ENCODE data around the gene NEK9. TPM values are rescaled to one million over a fixed set of nuclear protein-coding genes. Genes with fewer than 3 reads are reported as not detected.
"Not testable (repeated sequence)": the region's sequence is repeated elsewhere in the genome, so short reads cannot be mapped to it uniquely, and the experiment has no call there.

Gene NEK9
- total RNA-seq, 3 donors from 2014 or later: 52.1 to 79.2 (median 71.8) TPM

GRCh38 chr14:75155169-75155568 is 28.3 kb upstream of the NEK9 start:
- no peak for DNase-seq (ENCODE audit: low spot score in 2 of 2)
- Histone ChIP-seq H3K4me3 (no peak overlapping the region), H3K4me1 (no peaks in the 10 kb centered on the region), H3K36me3 (no peaks in the 10 kb centered on the region), H3K27ac (peak overlapping the region in 1 of 2 donors; percentile 9), H3K9me3 (no peaks in the 10 kb centered on the region), H3K27me3 (no peaks in the 10 kb centered on the region)
- no peak for TF ChIP-seq CTCF (IDR thresholded peaks at IDR 0.05)
- TF ChIP-seq POLR2AphosphoS5 (IDR thresholded peaks at IDR 0.05): no peak
- TF ChIP-seq POLR2A (IDR thresholded peaks at IDR 0.05): no peak
- intact Hi-C loops (cut with DNase I; ENCODE audit: low total_unique reads): no loop called here

DNA sequence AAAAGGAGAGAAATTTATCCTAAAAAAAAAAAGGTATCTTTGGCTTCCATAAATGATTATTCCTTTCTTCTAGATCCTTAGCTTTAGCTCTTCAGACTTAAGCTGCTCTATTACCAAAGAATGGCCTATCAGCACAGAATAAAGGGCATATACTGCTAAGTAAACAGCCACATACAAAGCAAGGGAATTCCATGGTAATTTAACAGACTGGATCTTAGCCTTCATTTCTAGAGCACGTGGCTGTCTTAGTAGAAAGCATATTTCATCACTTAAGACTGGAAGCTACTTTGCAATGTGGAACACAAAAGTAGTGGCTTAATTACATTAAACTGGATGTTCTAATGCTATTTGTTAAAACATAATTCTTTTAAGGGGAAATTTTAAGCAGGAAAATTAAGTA is 26.4 kb upstream of the NEK9 start:
- H3K27ac ChIP-seq: no peak overlapping the region
- no peaks in the 10 kb centered on the region for H3K9me3 ChIP-seq
- H3K27me3 ChIP-seq: no peaks in the 10 kb centered on the region
- TF ChIP-seq POLR2A (IDR thresholded peaks at IDR 0.05): no peak
- TF ChIP-seq CTCF (IDR thresholded peaks at IDR 0.05): no peak
- TF ChIP-seq POLR2AphosphoS5 (IDR thresholded peaks at IDR 0.05): no peak
- H3K4me3 ChIP-seq: no peak overlapping the region
- intact Hi-C loops (cut with DNase I; ENCODE audit: low total_unique reads): no loop called here
- H3K36me3 ChIP-seq: no peaks in the 10 kb centered on the region
- H3K4me1 ChIP-seq: peaks cover 0 to 2% of the 10 kb centered on the region in 2 donors
- no peak for DNase-seq (ENCODE audit: low spot score in 2 of 2)

DNA sequence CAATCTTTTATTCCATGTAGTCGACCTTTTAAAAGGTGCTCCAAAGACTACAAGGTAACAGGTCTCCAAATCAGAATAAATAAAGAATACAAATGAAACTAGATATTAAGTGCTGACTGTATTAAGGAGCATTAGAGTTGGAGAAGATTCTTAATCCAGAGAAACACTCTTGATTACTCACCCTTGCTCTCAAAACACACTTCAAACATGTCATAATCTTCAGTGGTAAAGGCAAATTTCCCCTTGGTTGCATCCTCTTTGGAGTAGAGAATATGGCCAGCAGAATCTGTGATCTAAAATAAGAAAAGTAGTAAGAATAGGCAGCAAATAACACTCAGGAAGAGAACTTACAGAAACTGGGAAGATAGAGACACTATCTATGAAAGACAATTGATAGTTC is 25.0 kb upstream of the NEK9 start:
- peak overlapping the region; percentile 43 to 90 for H3K27ac ChIP-seq
- H3K4me3 ChIP-seq: no peak overlapping the region
- intact Hi-C loops (cut with DNase I; ENCODE audit: low total_unique reads): no loop called here
- no peaks in the 10 kb centered on the region for H3K27me3 ChIP-seq
- H3K36me3 ChIP-seq: no peaks in the 10 kb centered on the region
- no peak for DNase-seq (ENCODE audit: low spot score in 2 of 2)
- TF ChIP-seq POLR2AphosphoS5 (IDR thresholded peaks at IDR 0.05) (no peak), CTCF (IDR thresholded peaks at IDR 0.05) (no peak), POLR2A (IDR thresholded peaks at IDR 0.05) (no peak)
- H3K4me1 ChIP-seq: peaks cover 3 to 7% of the 10 kb centered on the region in 2 donors
- H3K9me3 ChIP-seq: no peaks in the 10 kb centered on the region

GRCh38 chr14:75150637-75151036 is 23.8 kb upstream of the NEK9 start:
- H3K9me3 ChIP-seq; intact Hi-C loops (cut with DNase I; ENCODE audit: low total_unique reads); H3K4me3 ChIP-seq; H3K4me1 ChIP-seq; DNase-seq (ENCODE audit: low spot score in 2 of 2); H3K27me3 ChIP-seq; H3K36me3 ChIP-seq: not testable (repeated sequence)
- H3K27ac ChIP-seq: peak overlapping the region; percentile 90 to 92

DNA sequence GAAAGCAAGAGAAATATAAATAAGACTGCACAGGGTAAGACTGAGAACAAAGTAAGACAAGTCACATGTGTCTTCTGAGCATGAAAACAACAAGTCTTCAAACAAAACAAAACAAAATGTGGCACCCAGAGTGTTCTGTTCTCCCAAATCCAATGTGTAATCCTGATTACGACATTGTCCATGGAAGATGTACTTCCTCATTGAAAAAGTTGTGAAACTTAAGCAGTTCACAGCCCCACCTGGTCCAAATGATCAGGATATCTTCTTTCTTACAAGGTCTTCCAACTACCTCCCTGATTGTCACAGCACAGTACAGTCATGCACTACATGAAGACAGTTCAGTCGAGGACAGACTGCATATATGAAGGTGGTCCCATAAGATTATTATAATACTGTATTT is 23.3 kb upstream of the NEK9 start:
- TF ChIP-seq CTCF (IDR thresholded peaks at IDR 0.05) (no peak), POLR2A (IDR thresholded peaks at IDR 0.05) (no peak), POLR2AphosphoS5 (IDR thresholded peaks at IDR 0.05) (peak in 1 of 3 donors; percentile 53)
- no peak for DNase-seq (ENCODE audit: low spot score in 2 of 2)
- no peak overlapping the region for H3K4me3 ChIP-seq
- no peaks in the 10 kb centered on the region for H3K27me3 ChIP-seq
- H3K9me3 ChIP-seq: no peaks in the 10 kb centered on the region
- H3K27ac ChIP-seq: peak overlapping the region; percentile 90 to 92
- no peaks in the 10 kb centered on the region for H3K36me3 ChIP-seq
- intact Hi-C loops (cut with DNase I; ENCODE audit: low total_unique reads): no loop called here
- H3K4me1 ChIP-seq: peaks cover 6 to 7% of the 10 kb centered on the region in 2 donors
